Measurements from ENCODE around the gene CYS1.
"Not testable (repeated sequence)": the region's sequence is repeated elsewhere in the genome, so short reads cannot be mapped to it uniquely, and the experiment has no call there.

The CYS1 gene

DNA sequence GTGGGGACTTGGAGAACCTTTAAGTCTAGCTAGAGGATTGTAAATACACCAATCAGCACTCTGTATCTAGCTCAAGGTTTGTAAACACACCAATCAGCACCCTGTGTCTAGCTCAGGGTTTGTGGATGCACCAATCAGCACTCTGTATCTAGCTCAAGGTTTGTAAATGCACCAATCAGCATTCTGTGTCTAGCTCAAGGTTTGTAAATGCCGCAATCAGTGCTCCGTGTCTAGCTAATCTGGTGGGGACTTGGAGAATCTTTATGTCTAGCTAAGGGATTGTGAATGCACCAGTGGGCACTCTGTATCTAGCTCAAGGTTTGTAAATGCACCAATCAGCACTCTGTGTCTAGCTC is 11.7 kb upstream of the CYS1 start:
- DNase-seq (ENCODE audit: low read depth), result not testable (repeated sequence)

DNA sequence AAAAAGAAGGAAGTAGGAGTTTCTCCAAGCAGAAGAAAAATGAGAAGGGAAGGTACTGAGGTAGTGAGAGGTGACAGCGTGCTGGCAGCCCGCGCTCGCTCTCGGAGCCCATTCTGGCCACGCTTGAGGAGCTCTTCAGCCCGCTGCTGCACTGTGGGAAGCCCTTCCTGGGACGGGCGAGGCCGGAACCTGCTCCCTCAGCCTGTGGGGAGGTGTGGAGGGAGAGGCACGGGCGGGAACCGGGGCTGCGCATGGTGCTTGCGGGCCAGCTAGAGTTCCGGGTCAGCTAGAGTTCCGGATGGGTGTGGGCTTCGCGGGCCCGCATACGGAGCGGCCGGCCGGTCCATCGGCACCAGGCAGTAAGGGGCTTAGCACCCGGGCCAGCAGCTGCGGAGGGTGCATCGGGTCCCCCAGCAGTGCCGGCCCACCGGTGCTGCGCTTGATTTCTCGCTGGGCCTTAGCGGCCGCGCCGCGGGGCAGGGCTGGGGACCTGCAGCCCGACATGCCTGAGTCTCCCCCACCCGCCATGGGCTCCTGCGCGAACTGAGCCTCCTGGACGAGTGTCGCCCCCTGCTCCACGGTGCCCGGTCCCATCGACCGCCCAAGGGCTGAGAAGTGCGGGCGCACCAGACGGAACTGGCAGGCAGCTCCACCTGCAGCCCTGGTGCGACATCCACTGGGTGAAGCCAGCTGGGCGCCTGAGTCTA is 11.1 kb upstream of the CYS1 start:
- no peak for DNase-seq (ENCODE audit: low read depth)

DNA sequence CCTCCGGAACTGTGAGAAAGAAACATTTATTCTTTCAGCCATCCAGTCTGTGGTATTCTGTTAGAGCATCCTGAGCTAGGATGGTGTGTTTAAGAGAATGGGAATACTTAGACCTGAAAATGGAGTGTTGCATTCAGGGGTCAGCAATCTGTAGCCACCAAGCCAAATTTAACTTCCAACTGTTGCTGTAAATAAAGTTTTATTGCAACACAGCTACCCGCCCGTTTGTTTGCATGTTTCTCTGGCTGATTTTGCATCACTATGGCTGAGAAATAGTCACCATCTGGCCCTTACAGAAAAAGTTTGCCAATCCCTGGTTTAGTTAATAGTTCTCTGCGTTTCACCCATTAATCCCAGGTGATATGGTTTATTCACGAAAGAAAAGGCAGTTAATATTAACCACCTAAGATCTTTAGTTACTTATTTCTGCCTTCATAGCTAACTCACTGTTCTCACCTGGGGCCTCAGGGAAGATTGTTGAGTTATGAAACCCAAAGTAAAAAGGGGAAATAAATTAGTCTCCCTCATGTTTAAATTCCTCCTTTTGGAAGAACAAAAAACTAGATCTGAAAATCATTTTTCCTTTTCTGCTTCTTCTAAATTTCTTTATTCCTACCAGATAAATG is 9.5 kb upstream of the CYS1 start:
- DNase-seq (ENCODE audit: low read depth), result no peak

DNA sequence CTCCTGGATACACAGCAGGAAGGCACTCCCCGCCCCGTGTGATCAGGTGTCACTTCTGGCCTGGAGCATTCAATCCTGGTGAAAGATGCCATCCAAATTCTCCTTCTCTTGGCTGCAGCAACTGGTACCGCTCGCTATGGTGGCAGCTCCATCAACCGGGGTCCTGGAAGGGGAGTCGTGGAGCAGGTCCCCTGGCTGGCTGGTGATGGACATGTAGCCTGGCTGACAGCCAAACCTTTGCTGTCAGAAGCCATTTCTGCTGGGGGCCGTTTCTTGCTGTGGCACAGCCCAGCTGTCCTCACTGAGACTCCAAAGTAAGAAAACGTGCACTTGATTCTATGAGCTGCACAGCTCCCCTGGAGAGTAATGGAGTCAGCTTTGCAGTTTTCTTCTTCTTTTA is 7.1 kb upstream of the CYS1 start:
- no peak for DNase-seq (ENCODE audit: low read depth)

DNA sequence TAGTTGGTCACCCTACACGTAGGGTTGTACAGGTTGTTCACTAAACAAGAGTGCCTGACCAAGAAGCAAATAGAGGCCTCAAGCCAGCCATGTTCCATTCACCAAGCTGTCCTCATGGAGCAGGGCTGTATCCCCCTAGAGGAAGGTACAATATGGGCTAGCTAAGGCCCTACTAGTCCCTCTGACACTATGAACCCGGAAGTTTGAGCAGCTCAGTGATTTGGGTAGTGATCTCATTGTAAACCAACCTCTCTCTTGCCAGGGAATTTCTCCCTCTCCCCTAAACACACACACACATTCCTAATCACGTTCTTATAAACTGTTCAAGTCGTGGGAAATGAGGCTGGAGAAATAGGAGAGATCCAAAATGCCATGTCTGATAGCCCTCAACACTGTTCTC is 6.7 kb upstream of the CYS1 start:
- DNase-seq (ENCODE audit: low read depth), result peak; percentile 17

DNA sequence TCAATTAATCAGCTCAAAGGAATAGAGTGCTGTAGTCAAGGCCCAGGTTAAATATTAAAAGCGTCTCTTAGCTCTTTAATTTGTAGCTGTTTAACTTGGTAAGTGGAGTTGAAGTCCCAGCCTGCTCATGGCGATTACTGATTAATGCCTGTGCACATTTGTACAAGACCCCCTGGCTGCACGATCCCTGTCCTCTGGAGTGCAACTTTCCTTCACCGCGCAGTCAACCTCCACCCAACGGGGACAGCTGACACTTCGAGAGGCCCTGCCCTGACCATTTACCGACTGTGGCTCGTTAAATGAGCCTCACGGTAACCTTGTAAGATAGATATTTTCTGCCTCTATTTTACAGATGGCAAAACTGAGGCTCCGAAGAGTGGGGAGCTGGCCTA is 5.5 kb upstream of the CYS1 start:
- DNase-seq (ENCODE audit: low read depth), result no peak

DNA sequence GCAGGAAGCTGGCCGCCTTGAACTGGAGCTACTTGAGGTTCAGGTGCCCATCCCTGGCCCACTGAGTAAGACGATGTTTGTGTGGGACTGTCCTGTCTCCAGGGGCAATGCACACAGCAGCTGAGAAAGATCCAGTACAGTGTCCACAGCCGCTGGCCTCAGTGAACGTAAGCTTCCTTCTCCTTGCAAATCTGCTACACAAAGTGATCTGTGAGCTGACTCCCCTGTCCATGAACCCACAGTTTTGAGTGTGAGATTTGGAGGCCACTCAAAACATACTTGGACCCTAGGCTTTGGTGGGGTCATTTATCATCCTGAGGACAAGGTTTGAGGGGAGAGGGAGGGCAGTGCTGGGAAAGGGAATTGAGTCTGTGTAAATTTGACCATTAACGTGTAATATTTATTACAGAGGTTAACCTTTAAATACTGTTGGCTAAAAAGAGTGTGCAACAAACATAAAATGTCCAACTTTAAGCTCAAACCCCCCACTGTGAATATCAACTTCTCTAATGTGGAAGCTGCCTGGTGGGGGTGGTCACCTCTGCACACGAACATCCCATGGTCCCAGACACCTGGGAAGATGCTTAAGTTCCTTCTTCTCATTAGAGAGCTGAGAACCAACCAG is 4.9 kb upstream of the CYS1 start:
- DNase-seq (ENCODE audit: low read depth), result no peak

DNA sequence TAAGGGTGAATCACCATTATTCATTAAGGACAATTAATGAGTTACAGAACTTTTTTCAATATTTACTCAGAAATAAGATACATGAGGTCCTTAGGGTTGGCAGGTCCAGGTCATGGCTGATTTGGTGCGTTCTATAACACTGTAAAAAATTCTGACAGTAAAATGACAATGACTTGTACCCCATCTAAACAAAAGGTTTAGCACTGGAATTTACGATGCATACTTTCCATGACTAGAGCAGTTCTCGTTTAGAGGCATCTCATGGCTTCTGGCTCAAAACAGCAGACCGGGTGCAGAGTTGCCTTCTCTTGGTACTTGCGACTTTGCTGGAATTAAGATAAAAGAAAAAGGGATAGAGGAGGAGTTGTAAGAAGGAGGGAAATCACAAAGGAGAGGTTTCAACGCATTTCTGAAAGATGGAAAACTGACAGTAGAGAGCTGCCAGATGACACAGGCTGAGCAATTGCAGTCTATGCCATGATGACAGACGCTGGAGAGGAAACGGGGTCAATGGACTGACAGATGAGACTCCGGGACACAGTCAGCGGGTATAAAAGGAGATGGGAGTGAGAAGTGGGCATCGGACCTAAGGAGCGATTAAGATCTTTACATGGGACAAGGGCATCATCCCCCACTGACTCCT is 4.1 kb upstream of the CYS1 start:
- no peak for DNase-seq (ENCODE audit: low read depth)

DNA sequence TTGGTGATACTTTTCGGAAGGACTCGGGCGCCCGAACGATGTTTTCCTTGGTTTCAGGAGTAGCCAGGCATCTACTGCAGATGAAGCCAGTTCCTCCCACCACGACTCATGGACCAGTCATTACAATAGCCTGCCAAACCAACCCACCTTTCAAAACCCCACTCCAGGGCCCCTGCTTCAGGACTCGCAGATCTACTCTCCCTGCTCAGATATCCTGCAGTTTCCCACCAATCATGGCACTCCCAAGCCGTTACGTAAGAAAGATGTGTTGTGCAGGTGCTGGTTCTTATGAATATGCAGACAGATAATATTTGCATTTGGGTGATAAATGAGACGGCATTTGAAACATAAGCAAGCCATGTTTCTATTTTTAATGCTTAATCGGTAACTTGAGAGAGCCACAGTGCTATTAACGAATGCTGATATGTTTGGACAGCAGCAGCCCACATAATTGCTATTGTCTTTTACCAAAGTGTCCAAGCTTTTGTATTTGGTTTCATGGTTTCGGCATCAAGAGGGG is 3.5 kb upstream of the CYS1 start:
- DNase-seq (ENCODE audit: low read depth), result no peak

DNA sequence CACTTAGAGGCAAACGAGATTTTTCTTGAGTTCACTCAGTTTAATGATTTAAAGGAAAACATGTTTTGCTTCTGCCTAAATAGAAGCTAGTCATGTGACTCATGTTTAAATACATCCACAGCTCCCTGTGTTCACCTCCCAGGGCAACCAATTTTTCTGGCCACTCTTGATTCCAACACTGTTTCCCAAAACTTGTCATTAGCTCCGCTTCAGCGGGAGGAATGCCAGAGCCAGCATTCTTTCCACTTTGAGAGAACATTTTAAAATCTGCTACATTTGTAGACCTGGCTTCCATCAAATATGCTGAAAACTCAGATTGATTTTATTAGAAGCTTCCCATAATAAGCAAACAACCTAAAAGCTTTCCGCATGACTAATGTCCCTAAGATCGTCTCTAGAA is 2.8 kb upstream of the CYS1 start:
- DNase-seq (ENCODE audit: low read depth), result peak; percentile 68

DNA sequence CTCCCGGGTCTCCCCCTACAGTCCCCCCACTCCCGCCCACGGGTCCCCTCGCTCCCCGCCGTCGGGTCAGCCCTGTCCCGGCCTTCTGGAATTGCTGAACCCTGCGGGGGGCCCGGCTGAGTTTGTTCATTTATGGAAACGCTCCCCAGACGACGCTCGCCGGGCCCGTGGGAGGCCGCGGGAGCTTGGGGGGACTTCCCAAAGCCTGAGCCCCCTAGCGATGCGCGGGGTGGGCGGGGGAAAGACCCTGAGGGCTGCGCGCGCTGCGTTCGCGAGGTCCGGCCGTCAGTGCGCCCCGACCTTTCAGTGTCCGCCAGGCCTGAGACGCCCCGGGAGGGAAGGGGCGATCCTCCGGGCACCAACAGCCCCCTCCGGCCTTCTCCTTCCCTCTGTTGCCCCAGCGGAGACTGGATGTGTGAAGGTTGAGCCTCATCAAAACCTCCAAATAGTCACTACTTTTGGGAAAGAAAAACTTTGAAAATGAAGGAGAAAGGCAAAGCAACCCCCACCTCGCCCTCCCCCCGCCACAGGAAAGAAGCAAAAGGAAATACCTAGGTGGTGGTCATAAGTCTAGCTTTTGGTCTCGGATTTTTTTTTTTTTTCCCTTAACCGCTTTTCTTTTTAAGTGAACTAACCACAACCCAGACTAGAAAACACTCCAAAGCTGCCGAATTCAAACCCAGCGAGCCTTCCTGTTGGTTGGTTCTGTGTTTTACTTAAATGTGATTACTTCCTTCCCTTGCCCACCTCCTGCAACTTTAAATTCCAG is 509 bp upstream of the CYS1 start:
- no peak for DNase-seq (ENCODE audit: low read depth)

DNA sequence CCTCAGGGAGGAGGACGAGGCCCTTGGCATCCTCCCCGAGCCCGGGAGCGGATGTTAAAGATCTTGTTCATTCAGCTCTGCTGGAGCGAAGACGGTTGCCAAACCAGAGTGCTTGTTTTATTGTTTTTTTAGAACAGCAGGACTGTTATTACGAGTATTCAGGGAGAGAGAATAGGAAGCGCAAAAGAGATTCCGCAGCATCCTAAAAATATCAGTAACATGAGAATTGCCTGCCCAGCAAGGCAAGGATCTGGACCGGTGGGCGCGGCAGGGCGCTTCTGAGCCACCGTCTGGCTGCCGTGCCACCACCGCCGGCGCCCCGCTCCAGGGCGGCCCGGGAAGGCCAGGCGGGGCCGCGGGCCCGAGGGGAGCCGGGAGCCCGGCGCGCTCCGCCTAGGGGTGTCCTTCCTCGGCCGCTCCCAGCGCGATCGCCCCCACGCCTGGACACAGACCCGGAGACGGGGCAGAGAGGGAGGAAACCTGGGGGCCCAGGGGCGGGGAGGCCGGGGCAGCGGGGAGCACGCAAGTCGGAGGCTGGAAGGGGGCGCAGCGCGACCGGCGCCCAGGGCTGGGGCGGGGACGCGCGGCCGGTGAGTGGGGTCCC is 843 bp downstream of the CYS1 start:
- peak; percentile 91 for DNase-seq (ENCODE audit: low read depth)

DNA sequence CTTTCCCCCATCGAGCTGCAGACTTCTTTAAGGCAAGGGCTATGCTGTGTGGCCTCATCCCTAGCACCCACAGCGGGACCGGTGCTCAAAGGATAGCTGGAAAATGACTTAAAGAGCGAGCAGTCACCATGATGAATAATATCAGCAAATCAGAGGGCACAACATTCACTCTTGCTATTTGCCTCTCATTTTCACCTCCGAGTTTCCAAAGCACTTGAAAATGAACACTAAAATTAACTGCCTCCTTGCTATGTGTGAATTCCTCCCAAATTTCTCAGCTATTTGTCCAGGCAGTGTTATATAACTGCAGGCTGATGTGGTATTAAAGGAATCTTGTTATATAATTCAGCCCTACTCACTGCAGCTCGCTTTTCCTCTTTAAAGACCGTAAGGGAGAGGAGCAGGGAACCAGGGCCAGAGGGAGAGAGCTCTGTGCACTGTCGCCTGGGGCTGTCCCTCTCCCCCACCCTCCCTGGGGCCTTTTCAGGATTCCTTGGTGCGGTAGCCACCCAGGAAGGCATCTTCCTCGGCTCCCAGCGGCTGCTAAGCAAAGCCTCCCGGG is 1.4 kb downstream of the CYS1 start:
- DNase-seq (ENCODE audit: low read depth), result no peak

DNA sequence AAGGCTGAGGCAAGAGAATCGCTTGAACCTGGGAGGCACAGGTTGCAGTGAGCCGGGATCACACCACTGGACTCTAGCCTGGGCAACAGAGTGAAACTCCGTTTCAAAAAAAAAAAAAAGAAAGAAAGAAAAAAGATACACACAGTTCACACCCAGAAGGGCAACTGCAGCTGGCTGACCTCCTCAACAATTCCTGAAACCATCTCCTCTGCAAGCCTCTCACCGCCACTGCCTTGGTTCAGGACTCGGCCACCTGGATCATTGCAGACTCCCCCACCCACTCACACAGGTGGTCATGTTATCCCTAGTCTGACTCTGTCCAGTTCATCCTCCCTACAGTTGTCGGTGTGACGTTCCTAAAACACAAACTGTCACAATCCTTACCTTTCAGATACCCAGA is 2.2 kb downstream of the CYS1 start:
- no peak for DNase-seq (ENCODE audit: low read depth)

DNA sequence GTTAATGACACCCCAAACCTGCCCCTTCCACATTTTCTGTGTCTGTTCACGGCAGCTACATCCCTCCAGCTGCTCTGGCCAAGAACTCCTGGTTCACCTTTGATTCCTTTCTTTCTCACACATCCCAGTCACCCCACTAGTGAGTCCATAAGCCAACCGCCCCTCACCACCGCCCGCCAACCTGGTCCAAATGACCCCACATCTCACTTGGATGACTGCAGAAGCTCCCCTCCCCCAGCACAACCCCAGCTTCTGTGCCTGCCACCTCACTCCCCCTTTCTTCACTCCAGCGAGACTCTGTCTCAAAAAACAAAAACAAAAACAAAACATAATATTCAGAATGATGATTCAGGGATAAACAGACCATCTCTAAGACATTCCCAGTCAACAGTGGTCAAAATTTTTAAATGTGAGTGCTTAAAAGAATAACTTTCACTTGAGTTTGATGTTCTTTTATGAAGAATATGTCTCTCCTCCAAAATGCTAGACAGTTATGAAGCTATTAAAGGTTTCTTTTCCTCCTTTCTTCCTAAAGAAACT is 3.2 kb downstream of the CYS1 start:
- DNase-seq (ENCODE audit: low read depth), result no peak

DNA sequence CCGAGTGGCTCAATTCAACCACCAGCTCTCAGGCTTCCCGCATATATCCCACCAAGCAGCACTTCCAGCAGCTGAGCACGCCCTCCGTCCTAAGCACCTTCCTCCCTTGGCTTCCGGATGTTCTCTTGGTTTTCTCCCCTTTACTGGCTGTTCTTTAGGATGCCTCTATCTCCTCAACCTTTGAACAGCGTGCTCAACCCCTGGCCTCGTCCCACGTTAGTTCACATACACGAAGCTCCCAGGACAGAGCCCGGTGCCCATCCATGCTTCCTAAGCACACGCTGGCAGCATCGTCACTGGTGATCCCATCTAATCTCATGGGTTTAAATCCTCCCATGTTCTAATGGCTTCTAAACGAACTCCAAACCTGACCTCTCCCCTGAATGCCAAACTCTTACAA is 3.7 kb downstream of the CYS1 start:
- no peak for DNase-seq (ENCODE audit: low read depth)

DNA sequence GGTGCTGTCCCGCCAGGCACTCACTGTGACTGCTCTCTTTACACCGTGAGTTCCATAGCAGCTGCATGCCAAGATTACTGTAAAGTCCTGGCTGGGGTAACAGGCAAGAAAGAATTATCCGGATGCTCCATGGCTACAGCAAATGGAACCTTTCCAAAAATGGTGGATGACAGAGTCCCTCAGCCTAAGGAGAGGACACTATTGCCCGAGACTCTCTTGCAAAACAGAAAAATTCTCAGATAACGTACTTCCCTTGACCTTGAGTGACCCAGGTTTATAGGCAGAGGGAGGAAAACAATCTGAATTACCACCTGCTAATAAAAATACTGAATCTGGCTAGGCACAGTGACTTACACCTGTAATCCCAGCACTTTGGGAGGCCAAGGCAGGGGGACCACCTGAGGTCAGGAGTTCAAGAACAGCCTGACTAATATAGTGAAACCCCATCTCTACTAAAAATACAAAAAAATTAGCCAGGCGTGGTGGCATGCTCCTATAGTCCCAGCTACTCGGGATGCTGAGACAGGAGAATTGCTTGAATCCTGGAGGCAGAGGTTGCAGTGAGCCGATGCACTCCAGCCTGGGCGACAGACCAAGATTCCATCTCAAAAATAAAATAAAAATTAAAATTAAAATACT is 4.5 kb downstream of the CYS1 start:
- DNase-seq (ENCODE audit: low read depth), result no peak

DNA sequence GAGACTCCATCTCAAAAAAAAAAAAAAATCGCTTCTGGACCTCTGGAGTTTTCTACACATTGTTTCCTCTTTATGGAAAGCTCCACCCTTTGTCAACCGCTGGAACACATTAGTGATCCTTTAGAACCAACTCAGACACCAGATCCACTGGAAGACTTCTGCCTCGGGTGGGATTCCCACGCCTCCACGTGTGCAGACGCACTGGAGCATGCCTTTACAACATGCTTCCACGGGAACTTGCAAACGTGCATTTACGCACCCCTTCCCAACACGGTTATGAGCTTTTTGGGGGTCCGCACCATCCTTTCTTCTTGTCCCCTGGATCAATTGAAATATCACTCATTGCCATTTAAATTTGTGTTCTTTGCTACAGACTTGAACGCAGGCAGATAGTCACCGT is 5.1 kb downstream of the CYS1 start:
- no peak for DNase-seq (ENCODE audit: low read depth)

DNA sequence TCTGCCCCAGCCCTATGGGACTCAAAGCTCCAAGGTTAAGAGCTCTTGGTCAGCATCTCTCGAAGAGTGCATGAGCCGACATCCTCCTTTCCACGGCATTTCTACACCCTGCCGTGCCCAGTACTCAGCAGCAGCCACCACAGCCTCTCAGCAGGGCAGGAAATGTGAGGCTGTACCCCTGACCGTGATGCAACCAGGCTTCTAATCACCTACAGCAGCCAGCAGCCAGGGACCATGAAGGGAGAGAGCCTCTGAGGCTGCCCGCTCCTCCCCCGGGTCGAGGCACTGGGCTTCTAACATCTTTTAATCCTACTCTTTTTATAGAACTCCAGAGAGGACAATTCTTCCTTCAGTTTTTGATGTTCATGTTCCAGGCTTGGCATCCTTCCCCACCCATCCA is 6.5 kb downstream of the CYS1 start:
- DNase-seq (ENCODE audit: low read depth), result no peak

DNA sequence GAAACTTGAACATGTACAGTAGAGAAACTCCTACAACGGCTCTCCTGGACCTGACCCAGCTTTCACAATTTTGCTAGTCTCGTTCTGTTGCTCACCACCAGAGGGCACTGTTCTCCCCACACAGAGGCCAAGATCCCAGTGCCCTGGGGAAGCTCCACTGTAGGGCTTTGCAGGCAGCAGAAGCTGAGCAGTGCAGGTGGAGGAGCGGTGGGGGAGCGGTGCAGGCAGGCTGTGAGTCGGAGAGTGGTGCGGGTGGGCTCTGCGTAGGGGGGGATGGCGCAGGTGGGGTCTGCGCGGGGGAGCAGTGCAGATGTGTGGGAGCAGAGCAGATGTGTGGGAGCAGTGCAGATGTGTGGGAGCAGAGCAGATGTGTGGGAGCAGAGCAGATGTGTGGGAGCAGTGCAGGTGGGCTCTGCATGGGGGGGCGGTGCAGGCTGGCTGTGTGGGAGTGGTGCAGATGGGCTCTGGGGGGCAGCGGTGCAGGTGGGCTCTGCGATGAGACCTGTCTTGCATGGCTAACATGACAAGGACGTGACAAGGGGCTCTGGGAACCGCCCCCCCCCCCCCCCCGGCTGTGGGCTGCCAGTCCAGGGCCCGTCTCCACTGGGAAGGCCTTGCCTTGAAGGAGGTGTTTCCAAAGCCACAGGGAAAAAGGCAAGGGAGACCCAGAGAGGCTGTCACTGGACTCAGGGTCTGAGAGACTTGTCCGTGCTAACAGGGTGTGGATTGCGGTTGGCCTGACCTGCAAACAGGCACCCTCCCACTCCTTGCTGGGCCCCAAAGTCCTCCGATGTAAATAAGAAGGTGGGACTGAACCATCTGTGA is 7.3 kb downstream of the CYS1 start:
- peak; percentile 85 for DNase-seq (ENCODE audit: low read depth)
